HL-60 (cell line): Measurements from ENCODE around the gene MFSD2A.

Experiments
- GABPA ChIP-seq: IDR thresholded peaks from 2 replicates; pipeline ENCODE4 v1.6.1; 2012; ENCODE audit warnings: low read depth
- POLR2AphosphoS5 ChIP-seq: IDR thresholded peaks from 2 replicates; pipeline ENCODE4 v1.6.1; 2012; ENCODE audit warnings: low read depth
- SPI1 ChIP-seq: IDR thresholded peaks from 2 replicates; pipeline ENCODE4 v1.6.1; 2012; ENCODE audit warnings: low read depth, mild to moderate bottlenecking, borderline replicate concordance
- TF ChIP-seq, protein P1 (sequence below): IDR thresholded peaks from one replicate; pipeline ENCODE4 v1.5.1; 2011; ENCODE audit warnings: low read length, control low read depth, inconsistent platforms; ENCODE audit not compliant: insufficient read depth
- TF ChIP-seq, protein P2 (sequence below): IDR thresholded peaks from 2 replicates; pipeline ENCODE4 v1.6.1; 2012; ENCODE audit warnings: low read depth; ENCODE audit not compliant: insufficient replicate concordance

DNA sequence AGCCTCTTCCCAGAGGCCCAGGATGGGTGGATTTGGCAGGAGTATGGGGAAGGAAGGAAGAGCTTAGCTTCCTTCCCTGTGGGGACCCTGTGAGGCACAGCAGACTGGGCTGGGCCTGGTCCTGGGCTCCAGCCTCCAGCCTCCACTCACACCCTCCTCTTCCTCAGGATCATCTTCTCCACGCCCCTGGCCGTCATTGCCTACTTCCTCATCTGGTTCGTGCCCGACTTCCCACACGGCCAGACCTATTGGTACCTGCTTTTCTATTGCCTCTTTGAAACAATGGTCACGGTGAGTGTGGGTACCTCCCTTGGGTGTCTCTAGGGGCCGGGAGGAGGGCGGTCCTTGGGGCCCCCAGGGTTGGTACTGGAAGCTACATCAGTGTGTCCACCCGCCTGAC lies 10.1 kb downstream of the MFSD2A start:
- TF ChIP-seq, protein P1, sequence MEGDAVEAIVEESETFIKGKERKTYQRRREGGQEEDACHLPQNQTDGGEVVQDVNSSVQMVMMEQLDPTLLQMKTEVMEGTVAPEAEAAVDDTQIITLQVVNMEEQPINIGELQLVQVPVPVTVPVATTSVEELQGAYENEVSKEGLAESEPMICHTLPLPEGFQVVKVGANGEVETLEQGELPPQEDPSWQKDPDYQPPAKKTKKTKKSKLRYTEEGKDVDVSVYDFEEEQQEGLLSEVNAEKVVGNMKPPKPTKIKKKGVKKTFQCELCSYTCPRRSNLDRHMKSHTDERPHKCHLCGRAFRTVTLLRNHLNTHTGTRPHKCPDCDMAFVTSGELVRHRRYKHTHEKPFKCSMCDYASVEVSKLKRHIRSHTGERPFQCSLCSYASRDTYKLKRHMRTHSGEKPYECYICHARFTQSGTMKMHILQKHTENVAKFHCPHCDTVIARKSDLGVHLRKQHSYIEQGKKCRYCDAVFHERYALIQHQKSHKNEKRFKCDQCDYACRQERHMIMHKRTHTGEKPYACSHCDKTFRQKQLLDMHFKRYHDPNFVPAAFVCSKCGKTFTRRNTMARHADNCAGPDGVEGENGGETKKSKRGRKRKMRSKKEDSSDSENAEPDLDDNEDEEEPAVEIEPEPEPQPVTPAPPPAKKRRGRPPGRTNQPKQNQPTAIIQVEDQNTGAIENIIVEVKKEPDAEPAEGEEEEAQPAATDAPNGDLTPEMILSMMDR, result no peak
- TF ChIP-seq POLR2AphosphoS5 (no peak), SPI1 (peak; percentile 43; the same call in 1 of the 2 replicates), GABPA (no peak)
- TF ChIP-seq, protein P2, sequence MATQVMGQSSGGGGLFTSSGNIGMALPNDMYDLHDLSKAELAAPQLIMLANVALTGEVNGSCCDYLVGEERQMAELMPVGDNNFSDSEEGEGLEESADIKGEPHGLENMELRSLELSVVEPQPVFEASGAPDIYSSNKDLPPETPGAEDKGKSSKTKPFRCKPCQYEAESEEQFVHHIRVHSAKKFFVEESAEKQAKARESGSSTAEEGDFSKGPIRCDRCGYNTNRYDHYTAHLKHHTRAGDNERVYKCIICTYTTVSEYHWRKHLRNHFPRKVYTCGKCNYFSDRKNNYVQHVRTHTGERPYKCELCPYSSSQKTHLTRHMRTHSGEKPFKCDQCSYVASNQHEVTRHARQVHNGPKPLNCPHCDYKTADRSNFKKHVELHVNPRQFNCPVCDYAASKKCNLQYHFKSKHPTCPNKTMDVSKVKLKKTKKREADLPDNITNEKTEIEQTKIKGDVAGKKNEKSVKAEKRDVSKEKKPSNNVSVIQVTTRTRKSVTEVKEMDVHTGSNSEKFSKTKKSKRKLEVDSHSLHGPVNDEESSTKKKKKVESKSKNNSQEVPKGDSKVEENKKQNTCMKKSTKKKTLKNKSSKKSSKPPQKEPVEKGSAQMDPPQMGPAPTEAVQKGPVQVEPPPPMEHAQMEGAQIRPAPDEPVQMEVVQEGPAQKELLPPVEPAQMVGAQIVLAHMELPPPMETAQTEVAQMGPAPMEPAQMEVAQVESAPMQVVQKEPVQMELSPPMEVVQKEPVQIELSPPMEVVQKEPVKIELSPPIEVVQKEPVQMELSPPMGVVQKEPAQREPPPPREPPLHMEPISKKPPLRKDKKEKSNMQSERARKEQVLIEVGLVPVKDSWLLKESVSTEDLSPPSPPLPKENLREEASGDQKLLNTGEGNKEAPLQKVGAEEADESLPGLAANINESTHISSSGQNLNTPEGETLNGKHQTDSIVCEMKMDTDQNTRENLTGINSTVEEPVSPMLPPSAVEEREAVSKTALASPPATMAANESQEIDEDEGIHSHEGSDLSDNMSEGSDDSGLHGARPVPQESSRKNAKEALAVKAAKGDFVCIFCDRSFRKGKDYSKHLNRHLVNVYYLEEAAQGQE, result no peak
